GM19193 (cell line): ENCODE results near the gene TH.

Source experiments
- POLR2A ChIP-seq: IDR thresholded peaks from 4 replicates; pipeline ENCODE4 v1.6.1; 2011; ENCODE audit not compliant: insufficient read depth, insufficient read length; ENCODE audit errors: extremely low read depth

Gene TH

GRCh38 chr11:2138431-2139122 lies 33.0 kb downstream of the TH start:
- no peak for TF ChIP-seq POLR2A

- no peak for TF ChIP-seq POLR2A
Observed at GRCh38 chr11:2138068-2138430, 33.6 kb downstream of the TH start.

- TF ChIP-seq POLR2A: no peak
Observed at GRCh38 chr11:2137202-2138067, 34.2 kb downstream of the TH start.

GRCh38 chr11:2136952-2137201 lies 34.7 kb downstream of the TH start:
- no peak for TF ChIP-seq POLR2A

GRCh38 chr11:2136209-2136951 lies 35.2 kb downstream of the TH start:
- no peak for TF ChIP-seq POLR2A

GRCh38 chr11:2135648-2136201 lies 35.9 kb downstream of the TH start:
- TF ChIP-seq POLR2A: no peak

- TF ChIP-seq POLR2A: no peak
Observed at GRCh38 chr11:2135018-2135569, 36.5 kb downstream of the TH start.

GRCh38 chr11:2134022-2135010 lies 37.3 kb downstream of the TH start:
- no peak for TF ChIP-seq POLR2A

- TF ChIP-seq POLR2A: no peak
Observed at GRCh38 chr11:2133241-2134021, 38.2 kb downstream of the TH start.

GRCh38 chr11:2132874-2133240 lies 38.8 kb downstream of the TH start:
- TF ChIP-seq POLR2A: no peak

GRCh38 chr11:2132246-2132645 lies 39.4 kb downstream of the TH start:
- TF ChIP-seq POLR2A: no peak

GRCh38 chr11:2131371-2132236 lies 40.0 kb downstream of the TH start:
- no peak for TF ChIP-seq POLR2A

GRCh38 chr11:2130881-2131352 lies 40.7 kb downstream of the TH start:
- TF ChIP-seq POLR2A: no peak
